Ascending aorta (tissue), 2 donors: ENCODE measurements around the gene TAAR1. TPM values are rescaled to one million over a fixed set of nuclear protein-coding genes. Genes with fewer than 3 reads are reported as not detected.
"Not testable (repeated sequence)": the region's sequence is repeated elsewhere in the genome, so short reads cannot be mapped to it uniquely, and the experiment has no call there.

Experiments
- DNase-seq, 2 donors: peaks; one replicate each; pipeline ENCODE4 v3.0.0-alpha.2; 2019; ENCODE audit warnings: low spot score in 2 of 2
- H3K27ac ChIP-seq, 2 donors: fragments of 200-600 bp; sonication (generic); one replicate each; pipeline ENCODE4 v1.5.1; 2016 to 2017; ENCODE audit warnings: mild to moderate bottlenecking in 1 of 2
- H3K27me3 ChIP-seq: fragments of 200-600 bp; sonication (generic); one replicate; pipeline ENCODE4 v1.5.1; 2017
- H3K36me3 ChIP-seq, 2 donors: fragments of 200-600 bp; sonication (generic); one replicate each; pipeline ENCODE4 v1.5.1; 2016
- H3K4me1 ChIP-seq, 2 donors: fragments of 200-600 bp; sonication (generic); one replicate each; pipeline ENCODE4 v1.5.1; 2016 to 2017; ENCODE audit warnings: mild to moderate bottlenecking in 1 of 2
- H3K4me3 ChIP-seq, 2 donors: fragments of 200-600 bp; sonication (generic); one replicate each; pipeline ENCODE4 v1.5.1; 2016 to 2017; ENCODE audit warnings: mild to moderate bottlenecking in 1 of 2
- H3K9me3 ChIP-seq, 2 donors: fragments of 200-600 bp; sonication (generic); one replicate each; pipeline ENCODE4 v1.5.1; 2016
- CTCF ChIP-seq, 3 experiments: fragments of 200-600 bp in 2 of 3; fragments of 450-650 bp in 1 of 3; sonication (generic) in 2 of 3; IDR thresholded peaks; one replicate each; pipeline ENCODE4 v1.5.1; 2016 to 2019; ENCODE audit warnings: antibody characterized with exemption in 3 of 3, mild to moderate bottlenecking in 1 of 3, moderate library complexity in 1 of 3
- intact Hi-C: fragments of 100-400 bp; cut with DNase I; formaldehyde crosslinking; loops from one replicate; pipeline ENCODE4 v1.15.1; 2023
- total RNA-seq: library from RNA; depleted of rRNA; stranded (reverse); fragments of >200 nt; gene quantifications from one replicate; pipeline ENCODE4 v1.1.0, GENCODE V29; 2016

TAAR1 gene
- total RNA-seq, 1 donor from 2014 or later: not detected

- H3K36me3 ChIP-seq: no peaks in the 10 kb centered on the region
- no peaks in the 10 kb centered on the region for H3K27me3 ChIP-seq
- no peak overlapping the region for H3K27ac ChIP-seq
- no peaks in the 10 kb centered on the region for H3K9me3 ChIP-seq
- no peak for DNase-seq
- TF ChIP-seq CTCF (IDR thresholded peaks at IDR 0.05): no peak
- H3K4me1 ChIP-seq: no peaks in the 10 kb centered on the region
- intact Hi-C loops: no loop called here
- H3K4me3 ChIP-seq: no peak overlapping the region
These were observed 25.3 kb upstream of the TAAR1 start for GRCh38 chr6:132684272-132684671.

- Histone ChIP-seq H3K4me3 (no peak overlapping the region), H3K4me1 (no peaks in the 10 kb centered on the region)
These were observed 24.6 kb upstream of the TAAR1 start for GRCh38 chr6:132683543-132683942.

GRCh38 chr6:132679094-132679493 lies 20.1 kb upstream of the TAAR1 start:
- H3K4me1 ChIP-seq, H3K27ac ChIP-seq, H3K9me3 ChIP-seq, H3K27me3 ChIP-seq, H3K36me3 ChIP-seq, H3K4me3 ChIP-seq, DNase-seq, intact Hi-C loops: not testable (repeated sequence)

More at GRCh38 chr6:132683543-132683942, 24.6 kb upstream of the TAAR1 start:
- Histone ChIP-seq H3K36me3 (no peaks in the 10 kb centered on the region), H3K27ac (no peak overlapping the region), H3K27me3 (no peaks in the 10 kb centered on the region), H3K9me3 (no peaks in the 10 kb centered on the region)
- intact Hi-C loops: no loop called here
- no peak for TF ChIP-seq CTCF (IDR thresholded peaks at IDR 0.05)
- no peak for DNase-seq

- intact Hi-C loops: no loop called here
These were observed 16.8 kb upstream of the TAAR1 start for GRCh38 chr6:132675749-132676148.

GRCh38 chr6:132675002-132675401 lies 16.0 kb upstream of the TAAR1 start:
- intact Hi-C loops: no loop called here
- H3K9me3 ChIP-seq: no peaks in the 10 kb centered on the region
- H3K36me3 ChIP-seq: no peaks in the 10 kb centered on the region
- no peak overlapping the region for H3K4me3 ChIP-seq
- no peak for DNase-seq
- no peak for TF ChIP-seq CTCF (IDR thresholded peaks at IDR 0.05)
- H3K4me1 ChIP-seq: no peaks in the 10 kb centered on the region
- H3K27me3 ChIP-seq: no peaks in the 10 kb centered on the region
- no peak overlapping the region for H3K27ac ChIP-seq

More at GRCh38 chr6:132675749-132676148, 16.8 kb upstream of the TAAR1 start:
- H3K36me3 ChIP-seq: no peaks in the 10 kb centered on the region
- no peaks in the 10 kb centered on the region for H3K4me1 ChIP-seq
- no peaks in the 10 kb centered on the region for H3K9me3 ChIP-seq
- H3K4me3 ChIP-seq: no peak overlapping the region
- no peak overlapping the region for H3K27ac ChIP-seq
- DNase-seq: no peak
- H3K27me3 ChIP-seq: no peaks in the 10 kb centered on the region
- no peak for TF ChIP-seq CTCF (IDR thresholded peaks at IDR 0.05)

- TF ChIP-seq CTCF (IDR thresholded peaks at IDR 0.05): no peak
- Histone ChIP-seq H3K4me3 (no peak overlapping the region), H3K27ac (no peak overlapping the region), H3K36me3 (no peaks in the 10 kb centered on the region), H3K9me3 (no peaks in the 10 kb centered on the region), H3K27me3 (no peaks in the 10 kb centered on the region), H3K4me1 (no peaks in the 10 kb centered on the region)
- no peak for DNase-seq
- intact Hi-C loops: no loop called here
These were observed 14.6 kb upstream of the TAAR1 start for GRCh38 chr6:132673376-132674094.
